ENCODE measurements around the gene TP53I13.

- TF ChIP-seq POLR2A (IDR thresholded peaks at IDR 0.05; ENCODE audit: low read depth, low read length) (0 out of 2 replicates have a peak, but pooled peaks have one; percentile 40), POLR2AphosphoS5 (IDR thresholded peaks at IDR 0.05; ENCODE audit: low read depth, low read length) (no peak), TAF1 (IDR thresholded peaks at IDR 0.05; ENCODE audit: borderline replicate concordance, low read depth, low read length) (no peak)
These were observed 48.6 kb downstream of the TP53I13 start for GRCh38 chr17:29617125-29617480.
